WTC11 (cell line): ENCODE data around the gene DNAAF5.

Experiments
- ETV6 ChIP-seq: sonication (generic); formaldehyde crosslinking; IDR thresholded peaks from 2 replicates; pipeline ENCODE4 v1.8.1; 2022; ENCODE audit warnings: mild to moderate bottlenecking, missing genetic modification reagents
- NR1H2 ChIP-seq: sonication (generic); formaldehyde crosslinking; IDR thresholded peaks from 2 replicates; pipeline ENCODE4 v1.9.0; 2021; ENCODE audit warnings: mild to moderate bottlenecking, moderate library complexity, missing genetic modification reagents
- NR3C1 ChIP-seq: sonication (generic); formaldehyde crosslinking; conservative IDR thresholded peaks from 2 replicates; pipeline ENCODE4 v1.8.1; 2023; ENCODE audit warnings: low read depth, mild to moderate bottlenecking, missing genetic modification reagents
- TCF7 ChIP-seq: sonication (generic); formaldehyde crosslinking; IDR thresholded peaks from 2 replicates; pipeline ENCODE4 v1.8.0; 2022; ENCODE audit warnings: mild to moderate bottlenecking, low read depth, missing genetic modification reagents, moderate library complexity
- TF ChIP-seq, protein P1 (sequence below): sonication (generic); formaldehyde crosslinking; IDR thresholded peaks from 2 replicates; pipeline ENCODE4 v1.8.1; 2023; ENCODE audit warnings: mild to moderate bottlenecking, missing genetic modification reagents, borderline replicate concordance
- TF ChIP-seq, protein P2 (sequence below): fragments of 200-600 bp; IDR thresholded peaks from 2 replicates; pipeline ENCODE4 v1.8.0; 2022; ENCODE audit warnings: antibody characterized with exemption

DNA sequence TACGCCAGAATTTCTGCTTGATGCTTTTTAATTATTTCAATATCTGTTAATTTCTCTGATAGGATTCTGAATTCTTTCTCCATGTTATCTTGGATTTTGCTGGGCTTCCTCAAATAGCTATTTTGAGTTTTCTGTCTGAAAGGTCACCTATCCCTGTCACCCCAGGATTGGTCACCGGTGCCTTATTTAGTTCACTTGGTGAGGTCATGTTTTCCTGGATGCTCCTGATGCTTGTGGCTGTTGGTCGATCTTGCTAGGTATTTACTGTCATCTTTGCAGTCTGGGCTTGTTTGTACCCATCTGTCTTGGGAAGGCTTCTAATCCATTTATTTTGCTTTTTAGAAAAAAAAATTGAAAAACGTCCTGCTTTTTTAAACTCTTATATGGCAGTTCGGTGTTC lies 11.7 kb downstream of the DNAAF5 start:
- TF ChIP-seq TCF7 (CRISPR knock-in tag) (no peak), NR1H2 (CRISPR knock-in tag) (no peak), ETV6 (CRISPR knock-in tag) (no peak), NR3C1 (CRISPR knock-in tag) (no peak)
- TF ChIP-seq, protein P1, sequence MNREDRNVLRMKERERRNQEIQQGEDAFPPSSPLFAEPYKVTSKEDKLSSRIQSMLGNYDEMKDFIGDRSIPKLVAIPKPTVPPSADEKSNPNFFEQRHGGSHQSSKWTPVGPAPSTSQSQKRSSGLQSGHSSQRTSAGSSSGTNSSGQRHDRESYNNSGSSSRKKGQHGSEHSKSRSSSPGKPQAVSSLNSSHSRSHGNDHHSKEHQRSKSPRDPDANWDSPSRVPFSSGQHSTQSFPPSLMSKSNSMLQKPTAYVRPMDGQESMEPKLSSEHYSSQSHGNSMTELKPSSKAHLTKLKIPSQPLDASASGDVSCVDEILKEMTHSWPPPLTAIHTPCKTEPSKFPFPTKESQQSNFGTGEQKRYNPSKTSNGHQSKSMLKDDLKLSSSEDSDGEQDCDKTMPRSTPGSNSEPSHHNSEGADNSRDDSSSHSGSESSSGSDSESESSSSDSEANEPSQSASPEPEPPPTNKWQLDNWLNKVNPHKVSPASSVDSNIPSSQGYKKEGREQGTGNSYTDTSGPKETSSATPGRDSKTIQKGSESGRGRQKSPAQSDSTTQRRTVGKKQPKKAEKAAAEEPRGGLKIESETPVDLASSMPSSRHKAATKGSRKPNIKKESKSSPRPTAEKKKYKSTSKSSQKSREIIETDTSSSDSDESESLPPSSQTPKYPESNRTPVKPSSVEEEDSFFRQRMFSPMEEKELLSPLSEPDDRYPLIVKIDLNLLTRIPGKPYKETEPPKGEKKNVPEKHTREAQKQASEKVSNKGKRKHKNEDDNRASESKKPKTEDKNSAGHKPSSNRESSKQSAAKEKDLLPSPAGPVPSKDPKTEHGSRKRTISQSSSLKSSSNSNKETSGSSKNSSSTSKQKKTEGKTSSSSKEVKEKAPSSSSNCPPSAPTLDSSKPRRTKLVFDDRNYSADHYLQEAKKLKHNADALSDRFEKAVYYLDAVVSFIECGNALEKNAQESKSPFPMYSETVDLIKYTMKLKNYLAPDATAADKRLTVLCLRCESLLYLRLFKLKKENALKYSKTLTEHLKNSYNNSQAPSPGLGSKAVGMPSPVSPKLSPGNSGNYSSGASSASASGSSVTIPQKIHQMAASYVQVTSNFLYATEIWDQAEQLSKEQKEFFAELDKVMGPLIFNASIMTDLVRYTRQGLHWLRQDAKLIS (CRISPR knock-in tag): no peak
- TF ChIP-seq, protein P2, sequence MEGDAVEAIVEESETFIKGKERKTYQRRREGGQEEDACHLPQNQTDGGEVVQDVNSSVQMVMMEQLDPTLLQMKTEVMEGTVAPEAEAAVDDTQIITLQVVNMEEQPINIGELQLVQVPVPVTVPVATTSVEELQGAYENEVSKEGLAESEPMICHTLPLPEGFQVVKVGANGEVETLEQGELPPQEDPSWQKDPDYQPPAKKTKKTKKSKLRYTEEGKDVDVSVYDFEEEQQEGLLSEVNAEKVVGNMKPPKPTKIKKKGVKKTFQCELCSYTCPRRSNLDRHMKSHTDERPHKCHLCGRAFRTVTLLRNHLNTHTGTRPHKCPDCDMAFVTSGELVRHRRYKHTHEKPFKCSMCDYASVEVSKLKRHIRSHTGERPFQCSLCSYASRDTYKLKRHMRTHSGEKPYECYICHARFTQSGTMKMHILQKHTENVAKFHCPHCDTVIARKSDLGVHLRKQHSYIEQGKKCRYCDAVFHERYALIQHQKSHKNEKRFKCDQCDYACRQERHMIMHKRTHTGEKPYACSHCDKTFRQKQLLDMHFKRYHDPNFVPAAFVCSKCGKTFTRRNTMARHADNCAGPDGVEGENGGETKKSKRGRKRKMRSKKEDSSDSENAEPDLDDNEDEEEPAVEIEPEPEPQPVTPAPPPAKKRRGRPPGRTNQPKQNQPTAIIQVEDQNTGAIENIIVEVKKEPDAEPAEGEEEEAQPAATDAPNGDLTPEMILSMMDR: no peak
